ENCODE measurements around the gene SIAH2. TPM values are rescaled to one million over a fixed set of nuclear protein-coding genes. Genes with fewer than 3 reads are reported as not detected.

SIAH2 gene
- total RNA-seq, 1 donor from 2014 or later: 18.5 TPM

DNA sequence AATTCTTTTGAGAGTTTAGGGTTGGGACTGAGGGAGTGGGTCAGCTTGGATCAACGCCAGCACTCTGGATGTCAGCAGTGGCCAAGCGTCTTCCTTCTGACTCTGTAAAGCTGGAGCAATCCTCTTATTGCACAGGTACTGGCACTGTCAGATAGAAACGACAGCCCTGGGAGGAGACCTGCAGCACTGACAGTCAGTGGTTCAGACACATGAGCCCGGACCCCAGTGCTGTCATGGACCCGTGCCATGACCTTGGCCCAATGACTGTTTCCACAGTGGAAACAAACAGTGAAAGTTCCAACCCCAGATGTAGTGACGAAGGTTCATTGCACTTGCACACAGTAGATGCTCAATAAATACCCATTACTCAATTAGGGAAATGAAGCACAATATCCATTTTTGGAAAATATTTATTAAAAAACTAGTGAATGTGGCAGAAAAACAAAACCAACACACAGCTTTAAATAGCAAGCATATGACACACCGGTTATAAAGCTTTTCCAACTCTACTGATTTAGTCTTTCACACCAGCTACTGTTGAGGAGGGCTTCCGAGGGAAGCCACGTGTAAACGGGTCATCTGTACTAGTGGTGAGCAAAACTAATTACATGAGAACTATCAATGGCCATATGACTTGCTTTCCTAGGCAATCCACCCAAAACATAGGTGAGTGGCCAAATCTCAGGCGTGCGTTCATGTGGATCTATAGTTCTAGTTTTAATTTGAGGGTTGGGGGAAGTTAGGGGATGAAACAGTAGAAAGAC lies 22.1 kb downstream of the SIAH2 start:
- H3K4me1 Mint-ChIP-seq: peaks cover 34% of the 10 kb centered on the region
- no peak overlapping the region for H3K27ac Mint-ChIP-seq (ENCODE audit: unreplicated experiment)
- no peaks in the 10 kb centered on the region for H3K27me3 Mint-ChIP-seq (ENCODE audit: low read depth)
- H3K36me3 Mint-ChIP-seq (ENCODE audit: low read depth): peaks cover 10% of the 10 kb centered on the region
- TF ChIP-seq, protein P1, sequence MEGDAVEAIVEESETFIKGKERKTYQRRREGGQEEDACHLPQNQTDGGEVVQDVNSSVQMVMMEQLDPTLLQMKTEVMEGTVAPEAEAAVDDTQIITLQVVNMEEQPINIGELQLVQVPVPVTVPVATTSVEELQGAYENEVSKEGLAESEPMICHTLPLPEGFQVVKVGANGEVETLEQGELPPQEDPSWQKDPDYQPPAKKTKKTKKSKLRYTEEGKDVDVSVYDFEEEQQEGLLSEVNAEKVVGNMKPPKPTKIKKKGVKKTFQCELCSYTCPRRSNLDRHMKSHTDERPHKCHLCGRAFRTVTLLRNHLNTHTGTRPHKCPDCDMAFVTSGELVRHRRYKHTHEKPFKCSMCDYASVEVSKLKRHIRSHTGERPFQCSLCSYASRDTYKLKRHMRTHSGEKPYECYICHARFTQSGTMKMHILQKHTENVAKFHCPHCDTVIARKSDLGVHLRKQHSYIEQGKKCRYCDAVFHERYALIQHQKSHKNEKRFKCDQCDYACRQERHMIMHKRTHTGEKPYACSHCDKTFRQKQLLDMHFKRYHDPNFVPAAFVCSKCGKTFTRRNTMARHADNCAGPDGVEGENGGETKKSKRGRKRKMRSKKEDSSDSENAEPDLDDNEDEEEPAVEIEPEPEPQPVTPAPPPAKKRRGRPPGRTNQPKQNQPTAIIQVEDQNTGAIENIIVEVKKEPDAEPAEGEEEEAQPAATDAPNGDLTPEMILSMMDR (conservative IDR thresholded peaks at IDR 0.05): no peak
- no peak for DNase-seq (ENCODE audit: low read depth, low spot score)
- no peaks in the 10 kb centered on the region for H3K9me3 Mint-ChIP-seq
- no peak overlapping the region for H3K4me3 Mint-ChIP-seq

DNA sequence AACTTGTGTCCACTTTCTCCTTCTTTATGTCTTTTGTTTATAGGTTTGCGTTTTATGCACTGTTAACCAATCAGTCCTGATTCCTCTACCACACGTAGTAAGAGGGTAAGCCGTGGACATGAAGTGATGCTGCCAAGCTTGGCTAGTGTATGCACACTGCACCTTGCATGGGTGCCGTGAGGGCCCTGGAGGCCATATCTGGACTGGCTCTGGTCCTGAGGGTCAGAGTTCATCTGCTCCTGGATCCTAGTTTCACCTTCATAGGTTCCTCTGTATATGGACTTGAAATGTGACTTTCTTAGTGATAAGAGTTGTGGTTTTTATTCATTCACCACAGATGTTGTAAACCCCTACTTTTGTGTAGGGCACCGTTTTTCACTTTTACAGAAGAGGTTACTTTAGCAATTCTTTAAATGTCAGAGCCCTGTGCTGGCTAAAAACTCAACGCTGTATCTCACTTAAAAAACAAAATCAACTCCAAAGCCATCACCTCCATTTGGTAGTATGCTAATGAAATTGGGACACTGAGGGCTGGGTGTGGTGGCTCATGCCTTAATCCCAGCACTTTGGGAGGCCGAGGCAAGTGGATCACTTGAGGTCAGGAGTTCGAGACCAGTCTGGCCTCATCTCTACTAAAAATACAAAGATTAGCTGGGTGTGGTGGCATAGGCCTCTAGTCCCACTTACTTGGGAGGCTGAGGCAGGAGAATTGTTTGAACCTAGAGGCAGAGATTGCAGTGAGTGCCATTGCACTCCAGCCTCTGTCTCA lies 22.9 kb downstream of the SIAH2 start:
- H3K4me1 Mint-ChIP-seq: peaks cover 33% of the 10 kb centered on the region

DNA sequence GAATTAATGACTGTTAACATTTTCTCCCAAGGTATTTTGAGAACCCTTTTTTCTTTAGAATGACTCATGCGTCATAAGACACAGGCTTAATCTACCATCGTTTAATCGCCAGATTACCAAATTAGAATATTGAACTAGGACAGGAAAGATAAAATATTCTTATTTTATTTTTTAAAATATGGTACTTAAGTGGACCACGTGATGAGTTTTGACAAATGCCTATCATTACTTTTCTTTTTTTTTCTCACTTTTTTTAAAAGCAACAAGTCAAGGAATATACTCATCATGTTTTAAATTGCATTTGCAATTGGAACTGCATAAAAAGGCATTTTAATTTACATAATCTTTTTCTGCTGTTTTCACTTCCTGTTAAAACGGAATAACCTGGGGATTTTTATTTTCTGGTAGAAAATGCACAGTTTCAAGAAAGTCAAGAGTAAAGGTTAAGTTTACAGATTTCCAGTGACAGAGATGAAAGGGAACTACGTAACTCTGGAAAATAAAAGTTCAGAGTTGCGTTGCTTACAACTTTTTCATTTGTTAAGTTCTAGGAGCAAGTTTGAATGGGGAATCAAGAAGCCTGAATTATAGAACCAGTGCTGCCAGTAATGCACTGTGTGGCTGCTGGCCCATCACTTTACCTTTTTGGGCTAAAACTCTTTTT lies 23.6 kb downstream of the SIAH2 start:
- Mint-ChIP-seq H3K27ac (ENCODE audit: unreplicated experiment) (no peak overlapping the region), H3K4me1 (peaks cover 26% of the 10 kb centered on the region), H3K9me3 (no peaks in the 10 kb centered on the region), H3K4me3 (no peak overlapping the region), H3K27me3 (ENCODE audit: low read depth) (no peaks in the 10 kb centered on the region), H3K36me3 (ENCODE audit: low read depth) (peaks cover 10% of the 10 kb centered on the region)
- TF ChIP-seq, protein P1 (conservative IDR thresholded peaks at IDR 0.05): no peak
- DNase-seq (ENCODE audit: low read depth, low spot score): no peak

More for the DNA sequence above, 22.9 kb downstream of the SIAH2 start:
- no peak for DNase-seq (ENCODE audit: low read depth, low spot score)
- Mint-ChIP-seq H3K9me3 (no peaks in the 10 kb centered on the region), H3K27me3 (ENCODE audit: low read depth) (no peaks in the 10 kb centered on the region), H3K36me3 (ENCODE audit: low read depth) (peaks cover 10% of the 10 kb centered on the region), H3K4me3 (no peak overlapping the region), H3K27ac (ENCODE audit: unreplicated experiment) (no peak overlapping the region)
- TF ChIP-seq, protein P1 (conservative IDR thresholded peaks at IDR 0.05): no peak

DNA sequence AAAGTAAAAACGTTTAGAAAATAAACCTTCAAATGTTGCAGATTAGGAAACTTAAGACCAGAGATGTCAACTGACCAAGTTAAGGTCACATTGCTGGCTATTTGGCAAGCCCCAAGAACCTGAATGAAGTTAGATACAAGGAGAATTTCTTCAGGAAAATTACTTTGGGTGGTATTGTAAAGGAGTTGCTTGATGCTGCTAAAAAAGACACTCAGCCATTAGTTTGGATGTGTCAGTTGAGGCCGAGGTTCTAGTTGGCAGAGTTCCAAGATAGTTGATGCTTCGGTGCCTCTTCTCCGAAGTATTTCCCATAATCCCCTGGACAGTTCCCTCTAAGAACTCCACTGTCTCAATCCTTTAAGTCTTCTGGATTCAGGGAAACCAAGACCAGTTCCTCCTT lies 24.3 kb downstream of the SIAH2 start:
- no peak overlapping the region for H3K27ac Mint-ChIP-seq (ENCODE audit: unreplicated experiment)
- TF ChIP-seq, protein P1 (conservative IDR thresholded peaks at IDR 0.05): no peak
- peaks cover 10% of the 10 kb centered on the region for H3K36me3 Mint-ChIP-seq (ENCODE audit: low read depth)
- DNase-seq (ENCODE audit: low read depth, low spot score): no peak
- H3K4me1 Mint-ChIP-seq: peaks cover 22% of the 10 kb centered on the region
- H3K27me3 Mint-ChIP-seq (ENCODE audit: low read depth): no peaks in the 10 kb centered on the region
- H3K4me3 Mint-ChIP-seq: no peak overlapping the region
- no peaks in the 10 kb centered on the region for H3K9me3 Mint-ChIP-seq

DNA sequence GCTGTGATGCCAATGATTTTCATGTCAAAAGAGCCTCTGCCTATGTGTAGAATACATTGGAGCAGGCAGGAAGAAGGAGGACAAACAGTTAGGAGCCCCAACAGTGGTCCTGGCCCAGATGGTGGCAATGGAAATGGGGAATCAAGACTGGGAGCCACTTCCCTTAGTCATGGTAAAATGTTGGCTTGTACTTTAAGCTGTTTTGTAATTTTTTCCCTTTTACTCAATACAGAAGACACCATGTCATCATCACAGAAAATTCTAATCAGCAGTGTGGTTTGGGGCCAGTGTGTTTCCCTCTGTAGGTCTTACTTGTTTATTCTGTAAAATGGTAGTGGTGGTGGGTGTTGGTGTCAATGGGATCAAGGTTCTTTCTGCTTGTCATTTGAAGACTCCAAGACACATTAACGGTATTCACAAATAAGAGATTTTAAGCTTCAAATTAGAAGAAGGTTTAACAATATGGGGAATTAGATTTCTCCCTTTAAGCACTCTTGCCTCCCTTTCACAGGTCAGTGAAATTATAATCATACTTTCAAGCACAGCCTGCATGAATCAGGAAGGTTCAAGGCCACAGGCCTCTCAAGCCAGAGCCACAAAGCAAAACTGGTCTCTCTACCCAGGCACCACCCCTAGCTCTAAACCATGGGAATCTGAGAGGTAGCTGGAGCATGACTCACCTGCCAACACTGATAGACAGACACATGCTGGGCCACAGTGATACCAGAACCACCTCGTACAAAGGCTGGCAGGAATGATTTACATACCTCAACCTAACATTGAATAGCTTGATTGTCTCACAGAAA lies 24.9 kb downstream of the SIAH2 start:
- Mint-ChIP-seq H3K27ac (ENCODE audit: unreplicated experiment) (no peak overlapping the region), H3K27me3 (ENCODE audit: low read depth) (no peaks in the 10 kb centered on the region), H3K4me1 (peaks cover 22% of the 10 kb centered on the region), H3K4me3 (no peak overlapping the region), H3K36me3 (ENCODE audit: low read depth) (peaks cover 10% of the 10 kb centered on the region), H3K9me3 (no peaks in the 10 kb centered on the region)
- TF ChIP-seq, protein P1 (conservative IDR thresholded peaks at IDR 0.05): no peak
- DNase-seq (ENCODE audit: low read depth, low spot score): no peak
